DND-41 (cell line): ENCODE results near the gene TMEM204.

Experiments used
- EZH2 ChIP-seq: IDR thresholded peaks from 3 replicates; pipeline ENCODE4 v1.6.1; 2012; ENCODE audit warnings: borderline replicate concordance, low read depth, mild to moderate bottlenecking, moderate library complexity, low read length, inconsistent platforms; ENCODE audit not compliant: severe bottlenecking
- TF ChIP-seq, protein P1 (sequence below): IDR thresholded peaks from 2 replicates; pipeline ENCODE4 v1.5.1; 2012; ENCODE audit warnings: borderline replicate concordance, low read length, moderate library complexity, mild to moderate bottlenecking; ENCODE audit not compliant: poor library complexity, severe bottlenecking; ENCODE audit errors: extremely low read depth

DNA sequence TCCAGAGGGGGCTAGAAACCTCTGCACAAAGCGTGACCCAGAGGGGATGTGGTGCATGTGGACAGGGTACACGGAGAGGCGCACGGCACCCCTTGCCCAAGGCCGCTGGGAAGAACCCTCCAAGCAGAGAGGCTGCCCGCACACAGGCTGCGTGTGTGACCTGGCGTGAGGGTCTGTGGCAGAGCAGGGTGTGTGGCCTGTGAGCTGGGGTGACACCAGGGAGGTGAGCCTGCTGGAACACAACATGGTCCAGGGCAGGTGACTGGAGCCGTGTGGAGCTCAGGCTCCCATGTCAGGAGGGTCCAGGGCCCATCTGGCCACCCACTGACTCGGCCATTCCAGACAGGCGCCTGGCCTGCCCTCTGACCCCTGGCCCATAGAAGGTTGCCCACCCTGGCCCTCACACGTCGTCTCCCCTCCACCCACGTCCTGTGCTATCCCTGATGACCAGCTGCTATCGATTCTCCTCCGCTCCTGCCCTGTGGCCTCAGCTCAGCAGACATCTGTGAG is 14.8 kb upstream of the TMEM204 start:
- TF ChIP-seq, protein P1, sequence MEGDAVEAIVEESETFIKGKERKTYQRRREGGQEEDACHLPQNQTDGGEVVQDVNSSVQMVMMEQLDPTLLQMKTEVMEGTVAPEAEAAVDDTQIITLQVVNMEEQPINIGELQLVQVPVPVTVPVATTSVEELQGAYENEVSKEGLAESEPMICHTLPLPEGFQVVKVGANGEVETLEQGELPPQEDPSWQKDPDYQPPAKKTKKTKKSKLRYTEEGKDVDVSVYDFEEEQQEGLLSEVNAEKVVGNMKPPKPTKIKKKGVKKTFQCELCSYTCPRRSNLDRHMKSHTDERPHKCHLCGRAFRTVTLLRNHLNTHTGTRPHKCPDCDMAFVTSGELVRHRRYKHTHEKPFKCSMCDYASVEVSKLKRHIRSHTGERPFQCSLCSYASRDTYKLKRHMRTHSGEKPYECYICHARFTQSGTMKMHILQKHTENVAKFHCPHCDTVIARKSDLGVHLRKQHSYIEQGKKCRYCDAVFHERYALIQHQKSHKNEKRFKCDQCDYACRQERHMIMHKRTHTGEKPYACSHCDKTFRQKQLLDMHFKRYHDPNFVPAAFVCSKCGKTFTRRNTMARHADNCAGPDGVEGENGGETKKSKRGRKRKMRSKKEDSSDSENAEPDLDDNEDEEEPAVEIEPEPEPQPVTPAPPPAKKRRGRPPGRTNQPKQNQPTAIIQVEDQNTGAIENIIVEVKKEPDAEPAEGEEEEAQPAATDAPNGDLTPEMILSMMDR = no peak
- no peak for TF ChIP-seq EZH2
